PC-3 (cell line): ENCODE measurements around the gene LMO2.

Experiments used
- EZH2phosphoT487 ChIP-seq: fragments of 300-600 bp; sonication (generic); IDR thresholded peaks from 2 replicates; pipeline ENCODE4 v1.6.1; 2018; ENCODE audit warnings: mild to moderate bottlenecking, antibody characterized with exemption, low read length, borderline replicate concordance
- TF ChIP-seq, protein P1 (sequence below): fragments of 300-600 bp; sonication (generic); conservative IDR thresholded peaks from 2 replicates; pipeline ENCODE4 v1.5.1; 2017; ENCODE audit warnings: antibody characterized with exemption, low read depth, mild to moderate bottlenecking, low read length

DNA sequence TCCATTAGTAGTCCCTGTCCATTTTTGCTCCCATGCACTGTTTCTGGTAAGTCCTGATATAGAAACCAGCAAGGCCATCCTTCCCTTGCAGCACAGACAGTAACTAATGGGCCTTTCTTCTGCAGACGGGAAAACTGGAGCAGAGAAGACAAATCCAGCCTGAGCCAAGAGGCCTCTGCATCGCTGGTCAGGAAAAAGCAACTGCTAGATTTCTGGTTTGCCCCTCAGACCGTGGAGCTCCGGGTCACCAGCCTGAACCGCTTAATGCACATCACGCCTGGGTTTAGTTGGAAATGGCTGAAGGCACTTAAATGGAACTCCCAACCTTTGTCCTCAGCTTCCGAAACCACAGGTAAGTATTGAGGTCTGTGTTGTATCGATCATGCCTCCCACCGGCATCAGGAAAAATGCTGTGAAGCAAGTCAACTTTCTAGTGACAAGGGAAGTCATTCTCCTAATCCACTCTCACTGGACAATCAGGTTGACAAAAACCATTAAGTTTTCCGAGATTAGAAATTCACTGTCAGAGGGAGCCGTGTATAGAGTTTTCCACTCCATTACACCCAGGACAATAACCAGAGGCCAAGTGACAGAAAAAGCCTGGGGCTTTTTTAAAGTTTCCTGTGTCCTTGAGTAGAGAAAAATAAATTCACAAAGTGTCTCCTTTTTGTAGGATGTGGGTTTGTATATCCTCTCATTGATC lies 14.8 kb upstream of the LMO2 start:
- TF ChIP-seq, protein P1, sequence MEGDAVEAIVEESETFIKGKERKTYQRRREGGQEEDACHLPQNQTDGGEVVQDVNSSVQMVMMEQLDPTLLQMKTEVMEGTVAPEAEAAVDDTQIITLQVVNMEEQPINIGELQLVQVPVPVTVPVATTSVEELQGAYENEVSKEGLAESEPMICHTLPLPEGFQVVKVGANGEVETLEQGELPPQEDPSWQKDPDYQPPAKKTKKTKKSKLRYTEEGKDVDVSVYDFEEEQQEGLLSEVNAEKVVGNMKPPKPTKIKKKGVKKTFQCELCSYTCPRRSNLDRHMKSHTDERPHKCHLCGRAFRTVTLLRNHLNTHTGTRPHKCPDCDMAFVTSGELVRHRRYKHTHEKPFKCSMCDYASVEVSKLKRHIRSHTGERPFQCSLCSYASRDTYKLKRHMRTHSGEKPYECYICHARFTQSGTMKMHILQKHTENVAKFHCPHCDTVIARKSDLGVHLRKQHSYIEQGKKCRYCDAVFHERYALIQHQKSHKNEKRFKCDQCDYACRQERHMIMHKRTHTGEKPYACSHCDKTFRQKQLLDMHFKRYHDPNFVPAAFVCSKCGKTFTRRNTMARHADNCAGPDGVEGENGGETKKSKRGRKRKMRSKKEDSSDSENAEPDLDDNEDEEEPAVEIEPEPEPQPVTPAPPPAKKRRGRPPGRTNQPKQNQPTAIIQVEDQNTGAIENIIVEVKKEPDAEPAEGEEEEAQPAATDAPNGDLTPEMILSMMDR = no peak
- TF ChIP-seq EZH2phosphoT487 = no peak
